Panc1 (cell line): ENCODE results near the gene NXPH1. TPM values are rescaled to one million over a fixed set of nuclear protein-coding genes. Genes with fewer than 3 reads are reported as not detected.

Source experiments
- ATAC-seq: fragments of 200-7000 bp; cut with Tn5 transposase; 2 replicates; pipeline ENCODE4 v1.9.1; 2020; ENCODE audit warnings: mild to moderate bottlenecking, moderate library complexity
- BruUV-seq: library from RNA; stranded (reverse); fragments of 400-500 nt; replicated peaks from 2 replicates; lab custom pipeline; 2021; lab: Mats Ljungman, UMichigan
- CTCF ChIA-PET: fragments of 300-600 bp; sonication (Branson Sonifier 250); formaldehyde crosslinking; loops from one replicate; lab custom pipeline; 2022; ENCODE audit warnings: antibody characterized with exemption; lab: Charles Lee
- POLR2A ChIA-PET: fragments of 300-600 bp; sonication (Branson Sonifier 250); formaldehyde crosslinking; loops from one replicate; lab custom pipeline; 2022; ENCODE audit warnings: antibody characterized with exemption; lab: Charles Lee
- DNase-seq: peaks from one replicate; pipeline ENCODE4 v3.0.0-alpha.2; 2010; ENCODE audit warnings: low read depth, low spot score
- H3K27ac ChIP-seq: 2 replicates; pipeline ENCODE4 v1.5.1; 2011; ENCODE audit warnings: mild to moderate bottlenecking, low read length, inconsistent platforms
- H3K27me3 ChIP-seq: fragments of 200-500 bp; sonication (Bioruptor generic); 2 replicates; pipeline ENCODE4 v1.6.0; 2014; ENCODE audit warnings: low read length, inconsistent platforms; ENCODE audit not compliant: control insufficient read depth, insufficient read depth
- H3K36me3 ChIP-seq: fragments of 200-500 bp; sonication (Bioruptor generic); 2 replicates; pipeline ENCODE4 v1.5.1; 2014; ENCODE audit warnings: inconsistent platforms, mild to moderate bottlenecking, low read length, moderate library complexity; ENCODE audit not compliant: control insufficient read depth, insufficient read depth
- H3K4me1 ChIP-seq: 2 replicates; pipeline ENCODE4 v1.5.1; 2011; ENCODE audit warnings: inconsistent platforms, mild to moderate bottlenecking, low read length, moderate library complexity; ENCODE audit not compliant: control insufficient read depth, insufficient read depth
- H3K4me3 ChIP-seq, 2 experiments: 2 replicates each; pipeline ENCODE4 v1.5.1; 2011 to 2012; ENCODE audit warnings: low read depth in 2 of 2, low read length in 2 of 2, mild to moderate bottlenecking in 2 of 2, inconsistent platforms in 1 of 2, moderate library complexity in 1 of 2
- H3K9me3 ChIP-seq: fragments of 200-500 bp; sonication (Bioruptor generic); 2 replicates; pipeline ENCODE4 v1.5.1; 2014; ENCODE audit warnings: low read depth, mild to moderate bottlenecking, inconsistent platforms, low read length, moderate library complexity; ENCODE audit not compliant: control insufficient read depth, insufficient read depth
- CTCF ChIP-seq: fragments of 450-650 bp; IDR thresholded peaks from 2 replicates; pipeline ENCODE4 v1.5.1; 2017; ENCODE audit warnings: mild to moderate bottlenecking
- POLR2AphosphoS5 ChIP-seq: IDR thresholded peaks from 2 replicates; pipeline ENCODE4 v1.6.1; 2012; ENCODE audit warnings: mild to moderate bottlenecking, low read depth, low read length, moderate library complexity
- SIN3A ChIP-seq: IDR thresholded peaks from 2 replicates; pipeline ENCODE4 v1.6.1; 2012; ENCODE audit warnings: low read depth, mild to moderate bottlenecking, low read length, moderate library complexity, borderline replicate concordance; ENCODE audit not compliant: insufficient read depth
- TCF7L2 ChIP-seq: IDR thresholded peaks from 2 replicates; pipeline ENCODE4 v1.6.1; 2011; ENCODE audit warnings: mild to moderate bottlenecking, low read depth, low read length, inconsistent platforms
- in situ Hi-C: cut with HindIII; loops from 2 replicates; pipeline ENCODE4 v1.10.0; 2016; ENCODE audit warnings: low sequenced_read_pairs, low pct_unique_long_range_greater_than_20kb
- intact Hi-C: fragments of 100-400 bp; cut with micrococcal nuclease; formaldehyde crosslinking; loops from one replicate; pipeline ENCODE4 v1.10.0; 2022; ENCODE audit not compliant: unreplicated experiment
- total RNA-seq: library from RNA; stranded (reverse); gene quantifications from one replicate; pipeline ENCODE4 v1.2.1, GENCODE V29; 2021; ENCODE audit not compliant: unreplicated experiment
- TF ChIP-seq, protein P1 (sequence below), 2 experiments: IDR thresholded peaks; 2 replicates each; pipeline ENCODE4 v1.6.1; 2011 to 2012; ENCODE audit warnings: low read depth in 2 of 2, control low read depth in 1 of 2, low read length in 1 of 2, mild to moderate bottlenecking in 1 of 2, moderate library complexity in 1 of 2; ENCODE audit not compliant: insufficient read depth in 1 of 2

NXPH1 gene
- total RNA-seq, 1 experiment from 2014 or later = not detected

- Histone ChIP-seq H3K9me3 (no peaks in the 10 kb centered on the region), H3K27ac (no peak overlapping the region), H3K4me1 (no peaks in the 10 kb centered on the region), H3K27me3 (peaks cover 3% of the 10 kb centered on the region; the same call in 1 of the 2 replicates), H3K4me3 (no peak overlapping the region), H3K36me3 (no peaks in the 10 kb centered on the region)
- TF ChIP-seq, protein P1, sequence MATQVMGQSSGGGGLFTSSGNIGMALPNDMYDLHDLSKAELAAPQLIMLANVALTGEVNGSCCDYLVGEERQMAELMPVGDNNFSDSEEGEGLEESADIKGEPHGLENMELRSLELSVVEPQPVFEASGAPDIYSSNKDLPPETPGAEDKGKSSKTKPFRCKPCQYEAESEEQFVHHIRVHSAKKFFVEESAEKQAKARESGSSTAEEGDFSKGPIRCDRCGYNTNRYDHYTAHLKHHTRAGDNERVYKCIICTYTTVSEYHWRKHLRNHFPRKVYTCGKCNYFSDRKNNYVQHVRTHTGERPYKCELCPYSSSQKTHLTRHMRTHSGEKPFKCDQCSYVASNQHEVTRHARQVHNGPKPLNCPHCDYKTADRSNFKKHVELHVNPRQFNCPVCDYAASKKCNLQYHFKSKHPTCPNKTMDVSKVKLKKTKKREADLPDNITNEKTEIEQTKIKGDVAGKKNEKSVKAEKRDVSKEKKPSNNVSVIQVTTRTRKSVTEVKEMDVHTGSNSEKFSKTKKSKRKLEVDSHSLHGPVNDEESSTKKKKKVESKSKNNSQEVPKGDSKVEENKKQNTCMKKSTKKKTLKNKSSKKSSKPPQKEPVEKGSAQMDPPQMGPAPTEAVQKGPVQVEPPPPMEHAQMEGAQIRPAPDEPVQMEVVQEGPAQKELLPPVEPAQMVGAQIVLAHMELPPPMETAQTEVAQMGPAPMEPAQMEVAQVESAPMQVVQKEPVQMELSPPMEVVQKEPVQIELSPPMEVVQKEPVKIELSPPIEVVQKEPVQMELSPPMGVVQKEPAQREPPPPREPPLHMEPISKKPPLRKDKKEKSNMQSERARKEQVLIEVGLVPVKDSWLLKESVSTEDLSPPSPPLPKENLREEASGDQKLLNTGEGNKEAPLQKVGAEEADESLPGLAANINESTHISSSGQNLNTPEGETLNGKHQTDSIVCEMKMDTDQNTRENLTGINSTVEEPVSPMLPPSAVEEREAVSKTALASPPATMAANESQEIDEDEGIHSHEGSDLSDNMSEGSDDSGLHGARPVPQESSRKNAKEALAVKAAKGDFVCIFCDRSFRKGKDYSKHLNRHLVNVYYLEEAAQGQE (IDR thresholded peaks at IDR 0.05; ENCODE audit: insufficient read depth in 1 of 2, low read depth in 2 of 2, low read length in 1 of 2) = no peak
- no peak for TF ChIP-seq SIN3A
- no peak for TF ChIP-seq CTCF
- no peak for TF ChIP-seq TCF7L2
- TF ChIP-seq POLR2AphosphoS5 = no peak
- in situ Hi-C loops = no loop called here
- ATAC-seq (no peak), DNase-seq (no peak)
- intact Hi-C loops = no loop called here
- ChIA-PET POLR2A (interaction anchor here (0.5 kb wide), 1 partner anchor 55 kb away, joined by 5 read pairs; no protein-coding TSS in a partner anchor), CTCF (no interaction called here)
- BruUV-seq = no TSS peak
Observed at GRCh38 chr7:8386926-8387550, 46.4 kb upstream of the NXPH1 start.

- ChIA-PET POLR2A (no interaction called here), CTCF (no interaction called here)
- ATAC-seq (no peak), DNase-seq (no peak)
- Histone ChIP-seq H3K36me3 (no peaks in the 10 kb centered on the region), H3K9me3 (no peaks in the 10 kb centered on the region), H3K27me3 (peaks cover 3% of the 10 kb centered on the region; the same call in 1 of the 2 replicates), H3K4me3 (no peak overlapping the region), H3K27ac (no peak overlapping the region), H3K4me1 (no peaks in the 10 kb centered on the region)
- TF ChIP-seq, protein P1 (IDR thresholded peaks at IDR 0.05; ENCODE audit: insufficient read depth in 1 of 2, low read depth in 2 of 2, low read length in 1 of 2) = no peak
- TF ChIP-seq CTCF (no peak), TCF7L2 (no peak), SIN3A (no peak), POLR2AphosphoS5 (no peak)
- BruUV-seq = no TSS peak
- in situ Hi-C loops = no loop called here
- intact Hi-C loops = no loop called here
Observed at GRCh38 chr7:8387551-8388256, 45.7 kb upstream of the NXPH1 start.
